ENCODE measurements around the gene MARCHF10.
"Not testable (repeated sequence)": the region's sequence is repeated elsewhere in the genome, so short reads cannot be mapped to it uniquely, and the experiment has no call there.

DNA sequence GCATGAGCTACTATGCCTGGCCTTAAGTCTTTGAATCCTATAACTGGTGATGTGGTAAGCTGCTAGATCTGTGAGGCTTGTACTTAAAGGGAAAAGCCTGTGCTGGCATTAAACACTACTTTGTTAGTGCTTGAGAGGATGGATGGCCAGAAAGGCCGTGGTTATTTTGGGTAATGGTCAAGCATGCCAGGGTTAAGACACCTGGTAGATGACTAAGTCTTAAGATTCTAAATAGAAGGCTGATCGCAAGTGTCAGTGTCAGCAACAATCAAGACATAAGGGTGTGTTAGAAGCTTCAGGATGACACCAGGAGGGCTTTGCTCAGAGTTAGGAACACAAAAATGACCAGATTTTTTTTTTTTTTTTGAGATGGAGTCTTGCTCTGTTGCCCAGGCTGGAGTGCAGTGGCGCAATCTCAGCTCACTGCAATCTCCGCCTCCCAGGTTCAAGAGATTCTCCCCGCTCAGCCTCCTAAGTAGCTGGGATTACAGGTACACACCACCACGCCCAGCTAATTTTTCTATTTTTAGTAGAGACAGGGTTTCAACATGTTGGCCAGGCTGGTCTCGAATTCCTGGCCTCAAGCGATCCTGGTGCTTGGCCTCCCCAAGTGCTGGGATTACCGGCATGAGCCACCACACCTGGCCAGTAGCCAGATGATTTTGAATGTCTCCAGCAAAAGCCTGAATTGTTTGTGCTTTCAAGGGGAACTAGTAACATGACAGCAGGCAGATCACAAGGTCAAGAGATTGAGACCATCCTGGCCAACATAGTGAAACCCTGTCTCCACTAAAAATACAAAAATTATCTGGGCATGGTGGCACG lies 41.7 kb upstream of the MARCHF10 start:
- TF ChIP-seq POLR2AphosphoS5 (IDR thresholded peaks at IDR 0.05; ENCODE audit: insufficient read depth in 1 of 2, low read depth in 1 of 2) = not testable (repeated sequence)
- TF ChIP-seq, protein P1, sequence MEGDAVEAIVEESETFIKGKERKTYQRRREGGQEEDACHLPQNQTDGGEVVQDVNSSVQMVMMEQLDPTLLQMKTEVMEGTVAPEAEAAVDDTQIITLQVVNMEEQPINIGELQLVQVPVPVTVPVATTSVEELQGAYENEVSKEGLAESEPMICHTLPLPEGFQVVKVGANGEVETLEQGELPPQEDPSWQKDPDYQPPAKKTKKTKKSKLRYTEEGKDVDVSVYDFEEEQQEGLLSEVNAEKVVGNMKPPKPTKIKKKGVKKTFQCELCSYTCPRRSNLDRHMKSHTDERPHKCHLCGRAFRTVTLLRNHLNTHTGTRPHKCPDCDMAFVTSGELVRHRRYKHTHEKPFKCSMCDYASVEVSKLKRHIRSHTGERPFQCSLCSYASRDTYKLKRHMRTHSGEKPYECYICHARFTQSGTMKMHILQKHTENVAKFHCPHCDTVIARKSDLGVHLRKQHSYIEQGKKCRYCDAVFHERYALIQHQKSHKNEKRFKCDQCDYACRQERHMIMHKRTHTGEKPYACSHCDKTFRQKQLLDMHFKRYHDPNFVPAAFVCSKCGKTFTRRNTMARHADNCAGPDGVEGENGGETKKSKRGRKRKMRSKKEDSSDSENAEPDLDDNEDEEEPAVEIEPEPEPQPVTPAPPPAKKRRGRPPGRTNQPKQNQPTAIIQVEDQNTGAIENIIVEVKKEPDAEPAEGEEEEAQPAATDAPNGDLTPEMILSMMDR (IDR thresholded peaks at IDR 0.05) = not testable (repeated sequence)

All from vagina (tissue), 2 donors.